H9 (cell line): ENCODE data around the gene PCGF3. TPM values are rescaled to one million over a fixed set of nuclear protein-coding genes. Genes with fewer than 3 reads are reported as not detected.
"Not testable (repeated sequence)": the region's sequence is repeated elsewhere in the genome, so short reads cannot be mapped to it uniquely, and the experiment has no call there.

Source experiments
- DNase-seq: peaks from one replicate; pipeline ENCODE4 v3.0.0-alpha.2; 2017
- H2AFZ ChIP-seq: one replicate; pipeline ENCODE4 v1.6.1; 2013; ENCODE audit warnings: mild to moderate bottlenecking, low read length, control low read depth, moderate library complexity
- H2AK5ac ChIP-seq: 2 replicates; pipeline ENCODE4 v1.6.1; 2013; ENCODE audit warnings: low read length, control low read depth, mixed read lengths; ENCODE audit not compliant: insufficient read length
- H2BK120ac ChIP-seq: one replicate; pipeline ENCODE4 v1.6.1; 2013; ENCODE audit warnings: low read depth, mild to moderate bottlenecking, low read length, control low read depth, inconsistent platforms; ENCODE audit not compliant: poor library complexity, severe bottlenecking
- H2BK12ac ChIP-seq: 2 replicates; pipeline ENCODE4 v1.6.1; 2013; ENCODE audit warnings: low read length, control low read depth, mixed read lengths, low read depth; ENCODE audit not compliant: insufficient read length
- H2BK15ac ChIP-seq: 2 replicates; pipeline ENCODE4 v1.6.1; 2013; ENCODE audit warnings: low read depth, low read length, control low read depth
- H2BK20ac ChIP-seq: one replicate; pipeline ENCODE4 v1.6.1; 2013; ENCODE audit warnings: low read depth, mild to moderate bottlenecking, low read length, control low read depth, inconsistent platforms; ENCODE audit not compliant: poor library complexity, severe bottlenecking
- H2BK5ac ChIP-seq: 2 replicates; pipeline ENCODE4 v1.6.1; 2013; ENCODE audit warnings: low read length, control low read depth, mixed read lengths; ENCODE audit not compliant: insufficient read length
- H3K14ac ChIP-seq: 2 replicates; pipeline ENCODE4 v1.6.1; 2013; ENCODE audit warnings: low read length, control low read depth; ENCODE audit not compliant: insufficient read depth
- H3K18ac ChIP-seq: 2 replicates; pipeline ENCODE4 v1.6.1; 2013; ENCODE audit warnings: low read depth, mild to moderate bottlenecking, mixed read lengths, low read length, control low read depth; ENCODE audit not compliant: insufficient read length
- H3K23ac ChIP-seq: 2 replicates; pipeline ENCODE4 v1.6.1; 2013; ENCODE audit warnings: low read length, control low read depth, mixed read lengths, low read depth; ENCODE audit not compliant: insufficient read length
- H3K23me2 ChIP-seq: 2 replicates; pipeline ENCODE4 v1.6.1; 2013; ENCODE audit warnings: low read depth, mild to moderate bottlenecking, mixed read lengths, low read length, control low read depth; ENCODE audit not compliant: insufficient read length, poor library complexity, severe bottlenecking
- H3K27ac ChIP-seq: 2 replicates; pipeline ENCODE4 v1.5.1; 2013; ENCODE audit warnings: low read length, control low read depth, mixed read lengths, low read depth; ENCODE audit not compliant: insufficient read length
- H3K27me3 ChIP-seq: 2 replicates; pipeline ENCODE4 v1.6.1; 2013; ENCODE audit warnings: low read length, control low read depth, inconsistent platforms; ENCODE audit not compliant: insufficient read depth
- H3K4ac ChIP-seq: 2 replicates; pipeline ENCODE4 v1.6.1; 2013; ENCODE audit warnings: low read depth, mild to moderate bottlenecking, control low read depth, inconsistent platforms, low read length, moderate library complexity
- H3K4me1 ChIP-seq: 2 replicates; pipeline ENCODE4 v1.6.1; 2013; ENCODE audit warnings: low read length, control low read depth, inconsistent platforms; ENCODE audit not compliant: insufficient read depth
- H3K4me2 ChIP-seq: 2 replicates; pipeline ENCODE4 v1.6.1; 2013; ENCODE audit warnings: low read length, control low read depth, mixed read lengths; ENCODE audit not compliant: insufficient read length, insufficient read depth
- H3K56ac ChIP-seq: 2 replicates; pipeline ENCODE4 v1.6.1; 2013; ENCODE audit warnings: low read depth, mild to moderate bottlenecking, mixed read lengths, low read length, control low read depth; ENCODE audit not compliant: insufficient read length
- H3K79me1 ChIP-seq: 2 replicates; pipeline ENCODE4 v1.6.1; 2013; ENCODE audit warnings: low read depth, mild to moderate bottlenecking, moderate library complexity, low read length, control low read depth, inconsistent platforms; ENCODE audit not compliant: insufficient read depth, poor library complexity, severe bottlenecking
- H3K79me2 ChIP-seq: 2 replicates; pipeline ENCODE4 v1.6.1; 2013; ENCODE audit warnings: low read length, control low read depth, inconsistent platforms; ENCODE audit not compliant: insufficient read depth
- H3K9ac ChIP-seq: 2 replicates; pipeline ENCODE4 v1.6.1; 2013; ENCODE audit warnings: low read length, control low read depth, mixed read lengths; ENCODE audit not compliant: insufficient read length; ENCODE audit errors: extremely low read depth
- H3K9me3 ChIP-seq: one replicate; pipeline ENCODE4 v1.6.1; 2013; ENCODE audit warnings: low read depth, low read length, inconsistent platforms; ENCODE audit not compliant: control insufficient read depth
- H3T11ph ChIP-seq: one replicate; pipeline ENCODE4 v1.6.1; 2013; ENCODE audit warnings: mild to moderate bottlenecking, low read length, control low read depth, inconsistent platforms
- H4K20me1 ChIP-seq: one replicate; pipeline ENCODE4 v1.6.1; 2013; ENCODE audit not compliant: control insufficient read depth, insufficient read length, insufficient read depth
- H4K5ac ChIP-seq: 2 replicates; pipeline ENCODE4 v1.6.1; 2013; ENCODE audit warnings: low read depth, mild to moderate bottlenecking, mixed read lengths, low read length, control low read depth; ENCODE audit not compliant: insufficient read length
- H4K8ac ChIP-seq: replicated peaks from 2 replicates; pipeline ENCODE4 v1.6.1; 2013; ENCODE audit warnings: low read length, control low read depth, mixed read lengths, low read depth; ENCODE audit not compliant: insufficient read length
- H4K91ac ChIP-seq: 2 replicates; pipeline ENCODE4 v1.6.1; 2013; ENCODE audit warnings: low read depth, mild to moderate bottlenecking, moderate library complexity, mixed read lengths, low read length, control low read depth; ENCODE audit not compliant: insufficient read length
- H3K27ac Mint-ChIP-seq, 3 experiments: 2 replicates in 2 of 3; 3 replicates in 1 of 3; pipeline ENCODE4 v1.8.0; 2020 to 2021; ENCODE audit warnings: mixed read lengths in 3 of 3, mild to moderate bottlenecking in 1 of 3, moderate library complexity in 1 of 3
- H3K27me3 Mint-ChIP-seq: 2 replicates; pipeline ENCODE4 v1.8.0; 2021; ENCODE audit warnings: low read depth, mild to moderate bottlenecking, moderate library complexity, mixed read lengths
- H3K36me3 Mint-ChIP-seq, 3 experiments: 2 replicates in 2 of 3; 3 replicates in 1 of 3; pipeline ENCODE4 v1.8.0; 2020 to 2021; ENCODE audit warnings: low read depth in 3 of 3, mixed read lengths in 3 of 3; ENCODE audit not compliant: insufficient read depth in 1 of 3
- H3K4me1 Mint-ChIP-seq, 2 experiments: 2 replicates each; pipeline ENCODE4 v1.8.0; 2020; ENCODE audit warnings: mixed read lengths in 2 of 2
- H3K4me3 Mint-ChIP-seq, 2 experiments: 2 replicates in 1 of 2; 3 replicates in 1 of 2; pipeline ENCODE4 v1.8.0; 2020 to 2021; ENCODE audit warnings: mild to moderate bottlenecking in 2 of 2, mixed read lengths in 2 of 2, moderate library complexity in 1 of 2
- H3K9me3 Mint-ChIP-seq, 2 experiments: 2 replicates in 1 of 2; 3 replicates in 1 of 2; pipeline ENCODE4 v1.8.0; 2020; ENCODE audit warnings: mild to moderate bottlenecking in 2 of 2, mixed read lengths in 2 of 2, moderate library complexity in 1 of 2
- CTCF ChIP-seq: fragments of 200-600 bp; sonication (generic); conservative IDR thresholded peaks from 3 replicates; pipeline ENCODE4 v1.8.0; 2021; ENCODE audit warnings: antibody characterized with exemption, mild to moderate bottlenecking
- WGBS: extraction: QIAGEN DNeasy Blood & Tissue Kit; methylation state at CpG from one replicate; pipeline ENCODE4 v1.1.7; 2013; ENCODE audit warnings: missing lambda C conversion rate, low lambda C conversion rate, mixed read lengths; ENCODE audit not compliant: insufficient read length; ENCODE audit errors: extremely low coverage; 5-methylcytosine and 5-hydroxymethylcytosine counted together
- total RNA-seq: library from RNA; stranded (reverse); gene quantifications from 2 replicates; pipeline ENCODE4 v1.2.1, GENCODE V29; 2021

Gene PCGF3
- total RNA-seq, 1 experiment from 2014 or later, result 43.1 TPM

GRCh38 chr4:757111-757510 is 51.5 kb downstream of the PCGF3 start:
- Histone ChIP-seq H3K9me3 (no peaks in the 10 kb centered on the region), H3K27ac (no peak overlapping the region), H3T11ph (no peak overlapping the region), H4K8ac (no peak overlapping the region), H2BK20ac (no peak overlapping the region), H3K4me2 (no peak overlapping the region), H3K56ac (no peak overlapping the region), H3K18ac (no peak overlapping the region), H2BK120ac (no peak overlapping the region), H4K5ac (no peak overlapping the region), H2BK12ac (no peak overlapping the region), H3K4ac (no peak overlapping the region), H3K4me1 (no peaks in the 10 kb centered on the region), H4K91ac (no peak overlapping the region), H3K23ac (no peak overlapping the region), H3K27me3 (no peaks in the 10 kb centered on the region), H2AFZ (no peak overlapping the region), H2BK15ac (no peak overlapping the region), H3K9ac (no peak overlapping the region), H3K14ac (no peak overlapping the region), H3K79me1 (no peaks in the 10 kb centered on the region), H3K23me2 (no peaks in the 10 kb centered on the region), H3K79me2 (no peaks in the 10 kb centered on the region), H2BK5ac (no peak overlapping the region), H2AK5ac (no peak overlapping the region), H4K20me1 (no peaks in the 10 kb centered on the region)
- H3K36me3 Mint-ChIP-seq, result peaks cover 53 to 72% (median 67%) of the 10 kb centered on the region in 3 experiments
- peaks cover 12 to 21% of the 10 kb centered on the region in 2 experiments for H3K9me3 Mint-ChIP-seq
- no peak overlapping the region for H3K4me3 Mint-ChIP-seq
- H3K27ac Mint-ChIP-seq, result no peak overlapping the region
- peaks cover 2% of the 10 kb centered on the region for H3K27me3 Mint-ChIP-seq
- WGBS, result no CpG with 5 or more reads among the region's 20 CpGs
- no peaks in the 10 kb centered on the region; a peak in 1 of 4 replicates for H3K4me1 Mint-ChIP-seq
- no peak for DNase-seq
- no peak for TF ChIP-seq CTCF

- not testable (repeated sequence) for H4K20me1 ChIP-seq, H3K79me2 ChIP-seq, H3K4me1 ChIP-seq, H3K4me2 ChIP-seq, H3K27me3 ChIP-seq, H2BK120ac ChIP-seq, H3K79me1 ChIP-seq, H3K27me3 Mint-ChIP-seq, H4K91ac ChIP-seq, H3K18ac ChIP-seq, H2BK15ac ChIP-seq, H3K23me2 ChIP-seq, H3K9me3 ChIP-seq, H3K4me1 Mint-ChIP-seq, H3K9ac ChIP-seq, H3K56ac ChIP-seq, H2AK5ac ChIP-seq, H2BK20ac ChIP-seq, H3K23ac ChIP-seq, H4K5ac ChIP-seq, H3K4ac ChIP-seq, H3T11ph ChIP-seq, H2AFZ ChIP-seq, H2BK12ac ChIP-seq, H4K8ac ChIP-seq, H2BK5ac ChIP-seq, H3K27ac Mint-ChIP-seq, H3K27ac ChIP-seq, H3K14ac ChIP-seq, DNase-seq
- no CpG with 5 or more reads among the region's 24 CpGs for WGBS
- Mint-ChIP-seq H3K9me3 (peaks cover 12 to 30% of the 10 kb centered on the region in 2 experiments), H3K36me3 (peaks cover 65 to 79% (median 74%) of the 10 kb centered on the region in 3 experiments), H3K4me3 (peak overlapping the region in 1 of 2 experiments; percentile 44; a peak in 1 of 5 replicates)
These were observed 54.2 kb downstream of the PCGF3 start for GRCh38 chr4:759810-760209.
